VCaP (cell line): ENCODE measurements around the gene L3MBTL4.

Experiments
- H3K27ac ChIP-seq: fragments of 450-650 bp; 2 replicates; pipeline ENCODE4 v1.5.1; 2017
- CTCF ChIP-seq: fragments of 450-650 bp; conservative IDR thresholded peaks from 2 replicates; pipeline ENCODE4 v1.5.1; 2017; ENCODE audit warnings: mild to moderate bottlenecking, moderate library complexity

Gene L3MBTL4

GRCh38 chr18:5961828-5962150, 452.9 kb downstream of the L3MBTL4 start:
- no peak for TF ChIP-seq CTCF
- no peak overlapping the region for H3K27ac ChIP-seq

GRCh38 chr18:5961097-5961827, 453.4 kb downstream of the L3MBTL4 start:
- H3K27ac ChIP-seq = no peak overlapping the region
- TF ChIP-seq CTCF = no peak

DNA sequence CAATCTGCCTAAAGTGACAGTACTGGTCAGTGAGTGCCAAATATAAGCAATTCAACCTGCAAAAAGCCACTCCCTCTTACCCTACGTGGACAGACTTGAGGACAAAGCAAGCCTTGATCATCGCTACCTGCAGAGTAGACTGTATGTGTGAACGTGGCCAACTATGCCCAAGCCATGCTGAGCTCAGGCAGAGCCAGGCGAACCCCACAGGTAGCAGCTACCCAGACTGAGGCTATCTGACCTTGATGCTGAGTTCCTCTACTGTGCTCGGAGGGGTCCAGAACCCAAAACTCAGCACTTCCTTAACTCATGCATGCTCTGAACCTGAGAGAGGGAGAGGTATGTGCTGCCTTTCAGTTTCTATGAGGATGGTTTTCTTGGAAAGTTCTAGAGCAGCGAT, 455.9 kb downstream of the L3MBTL4 start:
- no peak for TF ChIP-seq CTCF
- H3K27ac ChIP-seq = no peak overlapping the region

GRCh38 chr18:5955861-5956260, 458.9 kb downstream of the L3MBTL4 start:
- no peak for TF ChIP-seq CTCF
- no peak overlapping the region for H3K27ac ChIP-seq

DNA sequence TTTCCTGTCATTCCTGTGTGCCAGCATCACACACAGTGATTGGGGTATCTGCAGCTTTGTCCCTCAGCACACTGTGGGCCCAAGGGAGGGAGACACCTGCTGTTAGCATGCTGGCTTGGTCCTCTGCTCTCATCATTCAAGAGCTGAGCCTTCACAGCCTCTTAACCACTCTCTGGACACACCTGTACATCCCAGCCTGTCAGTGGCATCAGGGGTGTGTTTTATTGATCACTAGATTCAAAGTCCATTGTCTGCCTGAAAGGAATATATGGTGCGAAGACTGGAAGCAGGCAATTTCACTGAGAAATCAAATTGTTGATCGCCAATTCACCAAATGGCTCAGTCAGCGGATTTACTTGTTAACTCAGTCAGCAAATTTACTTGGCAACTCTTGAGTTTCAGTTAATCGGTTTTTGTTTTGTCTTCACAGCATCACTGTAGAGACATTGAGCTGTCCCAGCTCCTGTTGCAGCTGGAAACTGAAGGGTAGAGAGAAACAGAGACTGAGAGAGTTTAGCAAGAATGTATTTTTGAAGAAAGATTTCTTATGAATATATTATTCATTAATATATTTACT, 463.1 kb downstream of the L3MBTL4 start:
- H3K27ac ChIP-seq = no peak overlapping the region
- no peak for TF ChIP-seq CTCF

GRCh38 chr18:5948781-5949180, 465.9 kb downstream of the L3MBTL4 start:
- no peak overlapping the region for H3K27ac ChIP-seq
- TF ChIP-seq CTCF = no peak

DNA sequence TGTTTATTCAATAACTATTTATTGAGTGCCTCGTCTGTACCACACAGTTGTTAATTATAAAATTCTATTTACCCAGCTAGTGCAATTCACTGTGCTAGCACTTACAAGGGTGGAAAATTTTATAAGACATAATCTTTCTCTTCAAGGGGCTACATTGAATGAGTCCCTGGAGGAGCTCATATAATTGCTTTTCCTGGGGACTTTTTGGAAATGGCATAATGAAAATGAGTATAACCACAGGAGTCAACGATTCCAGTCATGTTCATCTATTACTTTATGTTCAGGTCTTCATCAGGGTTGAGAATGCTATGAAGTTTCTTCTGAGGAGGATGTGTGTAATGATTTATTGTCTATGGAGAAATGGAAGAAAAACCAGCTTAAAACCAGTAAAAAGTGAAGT, 466.5 kb downstream of the L3MBTL4 start:
- H3K27ac ChIP-seq = no peak overlapping the region
- TF ChIP-seq CTCF = no peak
